Neural progenitor cell (in vitro differentiated cells): Measurements from ENCODE around the gene IL26. TPM values are rescaled to one million over a fixed set of nuclear protein-coding genes. Genes with fewer than 3 reads are reported as not detected.

Source experiments
- DNase-seq: peaks from one replicate; pipeline ENCODE4 v3.0.0-alpha.2; 2016; ENCODE audit warnings: low spot score
- H2AFZ ChIP-seq: fragments of 200-600 bp; sonication (generic); replicated peaks from 2 replicates; pipeline ENCODE4 v1.6.1; 2016; ENCODE audit warnings: antibody characterized with exemption
- H3F3A ChIP-seq: fragments of 200-600 bp; sonication (generic); 2 replicates; pipeline ENCODE4 v1.6.1; 2016; ENCODE audit warnings: antibody characterized with exemption, low read depth
- H3K27ac ChIP-seq: fragments of 200-600 bp; sonication (generic); 2 replicates; pipeline ENCODE4 v1.5.1; 2016; ENCODE audit warnings: mild to moderate bottlenecking
- H3K27me3 ChIP-seq: fragments of 200-600 bp; sonication (generic); 2 replicates; pipeline ENCODE4 v1.6.1; 2016; ENCODE audit warnings: mild to moderate bottlenecking, moderate library complexity
- H3K36me3 ChIP-seq: fragments of 200-600 bp; sonication (generic); 2 replicates; pipeline ENCODE4 v1.5.1; 2016
- H3K4me1 ChIP-seq: fragments of 200-600 bp; sonication (generic); 2 replicates; pipeline ENCODE4 v1.6.1; 2016; ENCODE audit warnings: mixed run types
- H3K4me2 ChIP-seq: fragments of 200-600 bp; sonication (generic); 2 replicates; pipeline ENCODE4 v1.6.1; 2016
- H3K4me3 ChIP-seq: fragments of 200-600 bp; sonication (generic); 2 replicates; pipeline ENCODE4 v1.5.1; 2016
- H3K79me2 ChIP-seq: fragments of 200-600 bp; sonication (generic); 2 replicates; pipeline ENCODE4 v1.6.1; 2016; ENCODE audit warnings: low read depth
- H3K9ac ChIP-seq: fragments of 200-600 bp; sonication (generic); 2 replicates; pipeline ENCODE4 v1.6.1; 2016
- H3K9me3 ChIP-seq: fragments of 200-600 bp; sonication (generic); 2 replicates; pipeline ENCODE4 v1.5.1; 2016; ENCODE audit warnings: low read depth
- H4K20me1 ChIP-seq: fragments of 200-600 bp; sonication (generic); 2 replicates; pipeline ENCODE4 v1.6.1; 2016; ENCODE audit warnings: low read depth
- H3K27ac Mint-ChIP-seq: 3 replicates; pipeline ENCODE4 v1.8.0; 2021; ENCODE audit warnings: mixed read lengths
- H3K27me3 Mint-ChIP-seq: 2 replicates; pipeline ENCODE4 v1.8.0; 2022; ENCODE audit warnings: low read depth, mild to moderate bottlenecking, inconsistent platforms, moderate library complexity, mixed read lengths; ENCODE audit not compliant: insufficient read depth
- H3K36me3 Mint-ChIP-seq: 3 replicates; pipeline ENCODE4 v1.8.0; 2021; ENCODE audit warnings: mixed read lengths
- H3K4me1 Mint-ChIP-seq: 3 replicates; pipeline ENCODE4 v1.8.0; 2021; ENCODE audit warnings: mixed read lengths
- H3K4me3 Mint-ChIP-seq: 3 replicates; pipeline ENCODE4 v1.8.0; 2021; ENCODE audit warnings: mild to moderate bottlenecking, moderate library complexity, mixed read lengths
- H3K9me3 Mint-ChIP-seq: 3 replicates; pipeline ENCODE4 v1.8.0; 2020; ENCODE audit warnings: mixed read lengths
- CTCF ChIP-seq: fragments of 200-600 bp; sonication (generic); IDR thresholded peaks from 2 replicates; pipeline ENCODE4 v1.5.1; 2017; ENCODE audit warnings: antibody characterized with exemption, mild to moderate bottlenecking
- EZH2 ChIP-seq: fragments of 200-600 bp; sonication (generic); IDR thresholded peaks from 2 replicates; pipeline ENCODE4 v1.6.1; 2017; ENCODE audit warnings: antibody characterized with exemption, mild to moderate bottlenecking, moderate library complexity
- EZH2phosphoT487 ChIP-seq: fragments of 200-600 bp; sonication (generic); IDR thresholded peaks from 2 replicates; pipeline ENCODE4 v1.6.1; 2017; ENCODE audit warnings: antibody characterized with exemption
- total RNA-seq: library from RNA; depleted of rRNA; stranded (reverse); fragments of >200 nt; gene quantifications from 2 replicates; pipeline ENCODE4 v1.2.3, GENCODE V29; 2015; ENCODE audit warnings: low replicate concordance

Gene IL26
- total RNA-seq, 1 donor from 2014 or later: not detected

GRCh38 chr12:68157380-68157779 is 68.2 kb downstream of the IL26 start:
- Histone ChIP-seq H3K9ac (no peak overlapping the region), H3K4me3 (no peak overlapping the region), H3K36me3 (no peaks in the 10 kb centered on the region), H4K20me1 (no peaks in the 10 kb centered on the region), H3K27me3 (no peaks in the 10 kb centered on the region), H3K4me1 (no peaks in the 10 kb centered on the region), H3K79me2 (no peaks in the 10 kb centered on the region), H3K27ac (no peak overlapping the region), H3F3A (no peaks in the 10 kb centered on the region), H3K9me3 (no peaks in the 10 kb centered on the region), H3K4me2 (no peak overlapping the region), H2AFZ (no peak overlapping the region)
- TF ChIP-seq CTCF (no peak), EZH2phosphoT487 (no peak), EZH2 (no peak)
- peaks cover 3% of the 10 kb centered on the region for H3K27me3 Mint-ChIP-seq
- H3K4me3 Mint-ChIP-seq: no peak overlapping the region
- no peak overlapping the region for H3K27ac Mint-ChIP-seq
- no peak for DNase-seq
- H3K9me3 Mint-ChIP-seq: peaks cover 2% of the 10 kb centered on the region
- H3K36me3 Mint-ChIP-seq: no peaks in the 10 kb centered on the region
- no peaks in the 10 kb centered on the region for H3K4me1 Mint-ChIP-seq

GRCh38 chr12:68156636-68157035 is 69.0 kb downstream of the IL26 start:
- Histone ChIP-seq H3K36me3 (no peaks in the 10 kb centered on the region), H3K4me3 (no peak overlapping the region), H4K20me1 (no peaks in the 10 kb centered on the region), H2AFZ (no peak overlapping the region), H3K9me3 (no peaks in the 10 kb centered on the region), H3K27ac (no peak overlapping the region), H3K4me1 (no peaks in the 10 kb centered on the region), H3F3A (no peaks in the 10 kb centered on the region), H3K27me3 (no peaks in the 10 kb centered on the region), H3K4me2 (no peak overlapping the region), H3K79me2 (no peaks in the 10 kb centered on the region), H3K9ac (no peak overlapping the region)
- Mint-ChIP-seq H3K4me1 (no peaks in the 10 kb centered on the region), H3K4me3 (no peak overlapping the region), H3K36me3 (no peaks in the 10 kb centered on the region), H3K27me3 (peaks cover under 1% of the 10 kb centered on the region), H3K27ac (no peak overlapping the region), H3K9me3 (peaks cover under 1% of the 10 kb centered on the region)
- TF ChIP-seq EZH2: no peak
- TF ChIP-seq EZH2phosphoT487: no peak
- TF ChIP-seq CTCF: no peak
- no peak for DNase-seq

- Histone ChIP-seq H3K4me2 (no peak overlapping the region), H3K4me3 (no peak overlapping the region), H3K9ac (no peak overlapping the region), H3K4me1 (no peaks in the 10 kb centered on the region), H3K79me2 (no peaks in the 10 kb centered on the region), H3K36me3 (no peaks in the 10 kb centered on the region), H3K9me3 (no peaks in the 10 kb centered on the region), H3F3A (no peaks in the 10 kb centered on the region), H3K27ac (no peak overlapping the region), H4K20me1 (no peaks in the 10 kb centered on the region), H2AFZ (no peak overlapping the region), H3K27me3 (no peaks in the 10 kb centered on the region)
- DNase-seq: no peak
- Mint-ChIP-seq H3K36me3 (no peaks in the 10 kb centered on the region), H3K27ac (no peak overlapping the region), H3K4me1 (no peaks in the 10 kb centered on the region), H3K27me3 (peaks cover 2% of the 10 kb centered on the region), H3K9me3 (peaks cover 2% of the 10 kb centered on the region), H3K4me3 (no peak overlapping the region)
- TF ChIP-seq CTCF (no peak), EZH2phosphoT487 (no peak), EZH2 (no peak)
Observed at GRCh38 chr12:68154779-68155178, 70.8 kb downstream of the IL26 start.

Other genes with a start within 250 kb of the IL26 start
- not detected in 2 replicates for gene IFNG-AS1, start 236.4 kb downstream of the IL26 start, total RNA-seq
- gene IFNG, start 66.1 kb downstream of the IL26 start, total RNA-seq: not detected in 2 replicates
- gene IL22, start 27.8 kb upstream of the IL26 start, total RNA-seq: not detected in 2 replicates
- 33.7 and 47.2 TPM in 2 replicates for gene MDM1, start 106.6 kb upstream of the IL26 start, total RNA-seq